ENCODE results near the gene TBC1D14. TPM values are rescaled to one million over a fixed set of nuclear protein-coding genes. Genes with fewer than 3 reads are reported as not detected.

The TBC1D14 gene
- total RNA-seq, 1 donor from 2014 or later: 103 TPM

DNA sequence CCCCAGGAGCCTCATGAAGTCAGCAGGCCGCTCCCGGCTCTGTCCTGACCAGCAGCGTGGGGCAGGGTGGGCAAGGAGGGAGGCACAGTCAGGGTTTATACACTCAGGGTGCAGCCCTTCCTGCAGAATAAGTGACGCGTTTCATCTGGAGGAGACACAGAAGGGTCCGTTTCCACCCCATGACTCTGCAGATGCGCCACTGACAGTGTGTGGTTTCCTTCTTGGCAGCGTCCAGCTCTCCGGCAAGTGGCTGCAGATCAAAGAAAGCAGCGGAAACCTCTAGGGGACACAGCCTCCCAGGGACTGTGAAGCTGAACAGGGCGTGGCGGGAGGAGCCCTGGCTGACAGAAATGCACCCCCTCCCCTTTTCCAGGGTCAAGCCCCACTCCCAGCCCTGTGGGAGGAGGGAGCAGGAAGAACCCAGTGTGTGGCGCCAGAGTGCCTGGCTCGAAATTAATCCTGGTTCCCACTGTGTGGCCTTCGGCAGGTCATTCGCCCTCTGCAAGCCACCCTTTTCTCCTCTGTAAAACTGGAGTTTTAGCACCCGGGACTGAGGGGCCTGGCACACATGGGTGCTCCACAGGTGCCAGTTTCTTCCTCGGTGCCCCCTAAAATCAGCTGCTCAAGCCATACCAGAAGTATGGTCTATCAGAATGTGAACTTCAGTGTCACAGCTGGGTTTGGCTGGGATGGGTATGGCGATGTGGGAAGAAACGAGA lies 17.3 kb upstream of the TBC1D14 start:
- DNase-seq (ENCODE audit: low read depth) (no peak), FAIRE-seq (no peak)
- H3K36me3 ChIP-seq (ENCODE audit: control insufficient read depth, insufficient read depth, low read length): no peaks in the 10 kb centered on the region
- TF ChIP-seq, protein P1, sequence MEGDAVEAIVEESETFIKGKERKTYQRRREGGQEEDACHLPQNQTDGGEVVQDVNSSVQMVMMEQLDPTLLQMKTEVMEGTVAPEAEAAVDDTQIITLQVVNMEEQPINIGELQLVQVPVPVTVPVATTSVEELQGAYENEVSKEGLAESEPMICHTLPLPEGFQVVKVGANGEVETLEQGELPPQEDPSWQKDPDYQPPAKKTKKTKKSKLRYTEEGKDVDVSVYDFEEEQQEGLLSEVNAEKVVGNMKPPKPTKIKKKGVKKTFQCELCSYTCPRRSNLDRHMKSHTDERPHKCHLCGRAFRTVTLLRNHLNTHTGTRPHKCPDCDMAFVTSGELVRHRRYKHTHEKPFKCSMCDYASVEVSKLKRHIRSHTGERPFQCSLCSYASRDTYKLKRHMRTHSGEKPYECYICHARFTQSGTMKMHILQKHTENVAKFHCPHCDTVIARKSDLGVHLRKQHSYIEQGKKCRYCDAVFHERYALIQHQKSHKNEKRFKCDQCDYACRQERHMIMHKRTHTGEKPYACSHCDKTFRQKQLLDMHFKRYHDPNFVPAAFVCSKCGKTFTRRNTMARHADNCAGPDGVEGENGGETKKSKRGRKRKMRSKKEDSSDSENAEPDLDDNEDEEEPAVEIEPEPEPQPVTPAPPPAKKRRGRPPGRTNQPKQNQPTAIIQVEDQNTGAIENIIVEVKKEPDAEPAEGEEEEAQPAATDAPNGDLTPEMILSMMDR (IDR thresholded peaks at IDR 0.05; ENCODE audit: insufficient read depth, low read length, severe bottlenecking): peak; percentile 8
- no peak overlapping the region for H3K4me3 ChIP-seq (ENCODE audit: low read depth, low read length)
- no peaks in the 10 kb centered on the region for H3K27me3 ChIP-seq (ENCODE audit: control insufficient read depth, insufficient read depth, low read length)

DNA sequence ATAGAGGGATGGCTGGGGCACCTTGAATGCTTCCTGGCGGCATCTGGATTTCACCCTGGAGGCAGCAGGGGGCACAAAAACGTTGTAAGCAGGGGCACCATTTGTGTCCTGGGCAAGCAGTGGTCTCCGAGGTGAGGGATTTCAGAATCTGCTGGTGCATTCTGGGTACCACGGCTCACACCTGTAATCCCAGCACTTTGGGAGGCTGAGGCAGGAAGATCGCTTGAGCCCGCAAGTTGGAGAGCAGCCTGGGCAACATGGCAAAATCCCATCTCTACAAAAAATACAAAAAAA lies 16.8 kb upstream of the TBC1D14 start:
- Histone ChIP-seq H3K4me3 (ENCODE audit: low read depth, low read length) (no peak overlapping the region), H3K27me3 (ENCODE audit: control insufficient read depth, insufficient read depth, low read length) (no peaks in the 10 kb centered on the region), H3K36me3 (ENCODE audit: control insufficient read depth, insufficient read depth, low read length) (no peaks in the 10 kb centered on the region)
- TF ChIP-seq, protein P1 (IDR thresholded peaks at IDR 0.05; ENCODE audit: insufficient read depth, low read length, severe bottlenecking): no peak
- DNase-seq (ENCODE audit: low read depth): no peak
- no peak for FAIRE-seq

DNA sequence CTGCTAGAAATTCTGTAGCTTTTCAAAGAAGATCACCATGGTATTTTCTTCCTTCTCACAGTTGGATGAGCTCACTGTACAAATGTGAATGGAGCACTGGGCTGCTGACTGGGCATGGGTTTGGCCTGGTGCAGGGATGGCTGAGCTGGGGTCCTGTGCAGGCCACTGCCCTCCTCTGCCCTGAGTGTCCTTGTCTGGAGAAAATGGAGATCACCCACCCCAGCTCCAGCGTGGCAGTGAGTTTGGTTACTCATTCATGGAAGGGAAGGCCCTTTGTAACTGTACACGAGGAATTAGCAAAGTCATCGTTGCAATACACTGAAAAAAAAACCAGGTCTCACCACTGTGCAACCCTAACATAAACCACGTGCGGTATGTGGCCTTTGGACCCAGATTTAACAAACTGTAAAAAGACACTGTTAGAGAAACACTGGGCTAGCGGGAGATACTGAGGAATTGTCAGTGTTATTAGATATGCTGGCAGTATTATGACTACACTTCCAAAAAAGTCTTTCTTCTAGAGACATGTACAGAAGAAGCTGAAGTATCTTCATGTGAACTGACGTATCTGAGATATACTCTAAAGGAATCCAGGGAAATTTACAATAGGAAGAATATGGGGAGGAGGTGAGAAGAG lies 16.1 kb upstream of the TBC1D14 start:
- Histone ChIP-seq H3K36me3 (ENCODE audit: control insufficient read depth, insufficient read depth, low read length) (no peaks in the 10 kb centered on the region), H3K27me3 (ENCODE audit: control insufficient read depth, insufficient read depth, low read length) (no peaks in the 10 kb centered on the region), H3K4me3 (ENCODE audit: low read depth, low read length) (no peak overlapping the region)
- DNase-seq (ENCODE audit: low read depth): no peak
- no peak for FAIRE-seq
- TF ChIP-seq, protein P1 (IDR thresholded peaks at IDR 0.05; ENCODE audit: insufficient read depth, low read length, severe bottlenecking): no peak

DNA sequence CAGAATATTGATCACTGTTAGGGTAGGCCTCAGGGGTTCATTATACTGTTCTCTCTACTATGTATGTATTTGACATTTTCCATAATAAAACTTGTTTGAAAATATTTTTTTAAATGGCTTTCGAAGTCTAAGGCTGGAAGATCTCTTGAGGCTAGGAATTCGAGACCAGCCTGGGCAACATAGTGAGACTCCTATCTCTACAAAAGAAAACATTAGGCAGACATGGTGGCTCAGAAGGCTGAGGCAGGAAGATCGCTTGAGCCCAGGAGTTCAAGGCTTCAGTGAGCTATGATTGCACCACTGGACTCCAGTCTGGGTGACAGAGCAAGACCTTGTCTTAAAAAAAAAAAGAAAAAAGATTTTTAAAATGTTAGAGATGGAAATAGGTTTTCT lies 15.5 kb upstream of the TBC1D14 start:
- no peak for FAIRE-seq
- H3K36me3 ChIP-seq (ENCODE audit: control insufficient read depth, insufficient read depth, low read length): no peaks in the 10 kb centered on the region
- TF ChIP-seq, protein P1 (IDR thresholded peaks at IDR 0.05; ENCODE audit: insufficient read depth, low read length, severe bottlenecking): no peak
- H3K27me3 ChIP-seq (ENCODE audit: control insufficient read depth, insufficient read depth, low read length): no peaks in the 10 kb centered on the region
- no peak for DNase-seq (ENCODE audit: low read depth)
- no peak overlapping the region for H3K4me3 ChIP-seq (ENCODE audit: low read depth, low read length)

DNA sequence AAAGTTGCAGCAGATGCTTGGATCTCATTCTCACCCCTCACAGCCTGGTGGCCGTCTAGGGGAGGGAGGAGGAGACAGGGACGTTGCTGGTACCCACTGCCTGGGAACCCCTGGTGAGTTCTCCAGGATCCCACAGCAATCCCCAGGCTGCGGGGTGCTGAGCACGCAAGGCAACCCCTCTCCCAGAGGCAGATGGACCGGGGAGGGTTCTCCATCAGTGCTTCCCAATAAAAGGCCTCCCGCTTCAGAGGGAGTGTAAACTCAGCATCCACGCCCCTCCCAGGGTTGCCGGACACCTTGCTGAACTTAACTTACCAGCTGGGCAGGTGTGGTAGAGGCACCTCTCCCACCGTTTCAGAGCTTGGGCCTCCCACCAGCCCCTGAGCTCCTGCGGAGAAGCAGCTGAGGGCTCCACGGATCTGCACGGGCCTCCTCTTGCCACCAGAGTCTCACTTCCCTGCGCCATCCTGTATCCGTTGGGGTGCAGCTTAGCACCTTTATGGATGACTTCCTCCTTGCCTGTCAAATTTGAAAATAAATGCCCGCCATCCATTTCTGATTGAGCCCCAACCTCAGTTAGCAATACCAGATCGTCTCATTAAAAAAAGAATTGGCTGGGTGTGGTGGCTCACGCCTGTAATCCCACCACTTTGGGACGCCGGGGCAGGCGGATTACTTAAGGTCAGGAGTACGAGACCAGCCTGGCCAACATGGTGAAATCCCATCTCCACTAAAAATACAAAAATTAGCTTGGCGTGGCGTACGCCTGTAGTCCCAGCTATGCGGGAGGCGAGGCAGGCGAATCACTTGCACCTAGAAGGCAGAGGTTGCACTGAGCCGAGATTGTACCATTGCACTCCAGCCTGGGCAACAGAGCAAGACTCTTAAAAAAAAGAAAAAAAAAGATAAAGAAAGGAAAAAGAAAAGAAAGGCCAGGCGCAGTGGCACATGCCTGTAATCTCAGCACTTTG lies 14.8 kb upstream of the TBC1D14 start:
- Histone ChIP-seq H3K4me3 (ENCODE audit: low read depth, low read length) (no peak overlapping the region), H3K27me3 (ENCODE audit: control insufficient read depth, insufficient read depth, low read length) (no peaks in the 10 kb centered on the region), H3K36me3 (ENCODE audit: control insufficient read depth, insufficient read depth, low read length) (no peaks in the 10 kb centered on the region)
- DNase-seq (ENCODE audit: low read depth): no peak
- TF ChIP-seq, protein P1 (IDR thresholded peaks at IDR 0.05; ENCODE audit: insufficient read depth, low read length, severe bottlenecking): no peak
- no peak for FAIRE-seq
